Ectodermal cell (in vitro differentiated cells): ENCODE measurements around the gene MIER3.

Experiments
- H3K27ac ChIP-seq: 2 replicates; pipeline ENCODE4 v1.7.0; 2013; ENCODE audit warnings: mild to moderate bottlenecking, low read depth, low read length; ENCODE audit not compliant: insufficient read depth, poor library complexity, severe bottlenecking
- H3K27me3 ChIP-seq: 2 replicates; pipeline ENCODE4 v1.7.0; 2013; ENCODE audit warnings: mild to moderate bottlenecking, low read length; ENCODE audit not compliant: insufficient read depth, control insufficient read depth, poor library complexity, severe bottlenecking
- H3K36me3 ChIP-seq: one replicate; pipeline ENCODE4 v1.7.0; 2013; ENCODE audit warnings: low read length; ENCODE audit not compliant: control insufficient read depth, insufficient read depth
- H3K4me1 ChIP-seq: one replicate; pipeline ENCODE4 v1.7.0; 2013; ENCODE audit warnings: low read length; ENCODE audit not compliant: control insufficient read depth, insufficient read depth
- H3K4me3 ChIP-seq: 2 replicates; pipeline ENCODE4 v1.7.0; 2013; ENCODE audit warnings: low read depth, low read length, control low read depth; ENCODE audit not compliant: insufficient read depth
- H3K9me3 ChIP-seq: 2 replicates; pipeline ENCODE4 v1.7.0; 2013; ENCODE audit warnings: mild to moderate bottlenecking, low read length, moderate library complexity; ENCODE audit not compliant: control insufficient read depth
- WGBS, 2 experiments: methylation state at CpG; one replicate each; pipeline ENCODE4 v1.1.7; 2013; ENCODE audit warnings: missing lambda C conversion rate in 2 of 2; 5-methylcytosine and 5-hydroxymethylcytosine counted together

Gene MIER3

DNA sequence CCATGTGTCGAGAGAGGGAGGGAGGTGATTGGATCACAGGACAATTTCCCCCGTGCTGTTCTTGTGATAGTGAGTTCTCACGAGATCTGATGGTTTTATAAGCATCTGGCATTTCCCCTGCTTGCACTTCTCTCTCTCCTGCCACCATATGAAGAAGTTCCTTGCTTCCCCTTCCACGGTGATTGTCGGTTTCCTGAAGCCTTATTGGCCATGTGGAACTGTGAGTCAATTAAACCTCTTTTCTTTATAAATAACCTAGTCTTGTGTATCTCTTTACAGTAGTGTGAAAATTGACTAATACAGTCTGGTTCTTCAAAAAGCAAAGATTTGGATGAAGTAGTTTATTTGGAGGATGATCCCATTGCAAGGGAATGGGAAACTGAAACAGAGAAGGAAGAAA is 11.3 kb upstream of the MIER3 start:
- no peaks in the 10 kb centered on the region for H3K4me1 ChIP-seq
- H3K27ac ChIP-seq: no peak overlapping the region
- H3K27me3 ChIP-seq: no peaks in the 10 kb centered on the region
- no peak overlapping the region for H3K4me3 ChIP-seq
- WGBS, 2 experiments: 82 to 93% methylated on average over 5 of the region's 5 CpGs
- no peaks in the 10 kb centered on the region for H3K36me3 ChIP-seq
- no peaks in the 10 kb centered on the region for H3K9me3 ChIP-seq

DNA sequence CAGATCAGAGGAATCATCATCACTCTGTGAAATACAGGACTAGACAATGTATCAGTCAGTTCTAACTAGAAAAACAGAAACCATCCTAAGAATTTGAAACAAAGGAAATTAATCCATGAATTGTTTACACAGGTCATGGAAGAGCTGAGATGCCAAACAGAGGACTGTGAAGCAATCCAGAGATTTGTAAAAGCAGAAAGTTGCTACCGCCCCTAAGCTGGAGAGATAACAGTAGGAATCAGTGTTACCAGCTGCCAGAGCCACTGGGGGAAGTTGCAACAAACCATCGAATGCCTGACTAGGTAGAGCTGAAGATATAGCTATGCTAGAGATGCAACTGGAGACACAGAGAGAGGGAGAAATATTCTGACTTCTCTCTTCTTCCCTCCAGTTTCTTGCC is 10.4 kb upstream of the MIER3 start:
- Histone ChIP-seq H3K4me1 (no peaks in the 10 kb centered on the region), H3K27ac (no peak overlapping the region), H3K27me3 (no peaks in the 10 kb centered on the region), H3K9me3 (no peaks in the 10 kb centered on the region), H3K4me3 (no peak overlapping the region), H3K36me3 (no peaks in the 10 kb centered on the region)
- whole genome bisulfite sequencing, 2 experiments: 85 to 91% methylated on average over 2 of the region's 2 CpGs

DNA sequence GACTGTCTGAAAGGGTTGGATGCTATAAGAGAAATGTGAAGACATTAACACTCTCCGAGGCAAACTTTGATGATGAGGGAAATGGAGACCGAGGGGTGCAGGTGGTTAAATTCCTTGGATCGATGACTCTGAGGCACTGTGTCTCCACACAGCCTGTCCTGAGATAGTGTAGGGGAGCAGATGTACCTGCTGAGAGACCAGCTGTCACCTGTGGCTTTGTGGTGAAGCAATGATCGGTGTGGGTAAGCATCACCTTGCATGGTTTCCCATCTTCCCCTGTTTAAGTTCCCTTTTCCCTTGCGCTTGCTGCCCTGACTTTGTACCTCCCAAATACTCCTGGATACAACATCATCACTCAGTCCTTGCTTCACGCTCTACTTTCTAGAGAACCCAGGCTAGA is 9.8 kb upstream of the MIER3 start:
- H3K36me3 ChIP-seq: no peaks in the 10 kb centered on the region
- H3K27me3 ChIP-seq: no peaks in the 10 kb centered on the region
- no peaks in the 10 kb centered on the region for H3K9me3 ChIP-seq

DNA sequence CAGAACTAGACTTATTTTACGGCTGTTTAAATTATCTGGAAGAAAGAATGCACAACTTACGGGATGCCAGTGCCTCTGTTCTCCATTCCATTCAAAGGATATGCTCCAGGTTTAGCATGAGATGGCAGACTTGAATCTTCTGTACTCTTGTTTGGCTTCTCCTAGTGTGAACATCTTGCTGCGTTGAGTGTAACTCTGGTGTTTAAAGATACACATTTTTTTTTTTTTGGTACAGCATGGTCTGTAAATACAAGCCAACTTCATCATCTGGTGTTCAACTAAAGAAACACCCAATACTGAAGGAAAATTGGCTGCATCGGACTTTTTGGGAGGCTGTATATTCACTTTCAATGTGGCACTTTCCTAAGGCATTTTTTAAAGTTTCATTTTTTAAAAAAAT is 7.4 kb upstream of the MIER3 start:
- Histone ChIP-seq H3K36me3 (no peaks in the 10 kb centered on the region), H3K27me3 (no peaks in the 10 kb centered on the region), H3K9me3 (no peaks in the 10 kb centered on the region), H3K4me1 (no peaks in the 10 kb centered on the region), H3K4me3 (no peak overlapping the region), H3K27ac (no peak overlapping the region)
- 94 to 96% methylated on average over 4 of the region's 4 CpGs for WGBS, 2 experiments

More for the DNA sequence above, 9.8 kb upstream of the MIER3 start:
- 91 to 92% methylated on average over 6 of the region's 6 CpGs for WGBS, 2 experiments
- H3K27ac ChIP-seq: no peak overlapping the region
- no peak overlapping the region for H3K4me3 ChIP-seq
- H3K4me1 ChIP-seq: no peaks in the 10 kb centered on the region

DNA sequence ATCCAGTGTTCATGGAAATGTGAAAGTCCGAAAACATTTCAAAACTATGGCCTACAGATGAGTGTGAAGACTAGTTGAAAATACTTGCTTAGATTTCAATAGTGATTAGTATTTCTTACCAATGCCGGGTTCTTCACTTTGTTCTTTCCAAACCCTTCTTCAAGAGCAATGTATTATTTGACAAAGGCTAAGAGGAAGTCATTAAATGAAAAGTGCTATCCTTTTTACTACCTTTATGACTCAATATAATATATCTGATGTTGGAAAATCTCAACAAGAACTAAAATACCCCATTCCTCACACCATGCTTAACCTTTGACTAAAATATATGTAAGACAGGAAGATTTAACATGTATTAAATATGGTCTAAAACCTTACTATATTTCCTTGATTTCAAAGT is 6.7 kb upstream of the MIER3 start:
- Histone ChIP-seq H3K4me3 (no peak overlapping the region), H3K9me3 (no peaks in the 10 kb centered on the region), H3K27me3 (peaks cover 5% of the 10 kb centered on the region), H3K36me3 (no peaks in the 10 kb centered on the region), H3K4me1 (no peaks in the 10 kb centered on the region), H3K27ac (no peak overlapping the region)
- WGBS, 2 experiments: 91 to 100% methylated on average over 1 to 2 of the region's 2 CpGs

DNA sequence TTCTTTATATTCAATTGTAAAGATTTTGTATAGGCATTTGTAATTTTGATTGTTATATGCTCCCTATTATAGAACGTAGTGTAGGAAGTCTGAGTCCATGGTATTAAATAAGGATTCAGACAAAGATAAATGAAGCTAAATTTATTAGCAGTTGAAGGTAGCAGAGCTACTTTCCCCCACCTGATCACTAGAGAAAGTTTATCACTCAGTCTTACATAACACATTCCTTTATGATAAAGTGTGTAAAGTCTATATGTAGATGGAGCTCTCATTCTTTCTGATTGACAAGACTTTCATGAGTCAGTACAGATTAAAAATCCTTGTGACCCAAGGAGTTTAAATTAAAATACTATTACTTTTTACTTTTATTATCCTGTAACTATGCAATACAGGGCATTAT is 2.3 kb upstream of the MIER3 start:
- Histone ChIP-seq H3K27me3 (peaks cover 9% of the 10 kb centered on the region), H3K36me3 (no peaks in the 10 kb centered on the region), H3K4me1 (no peaks in the 10 kb centered on the region), H3K9me3 (no peaks in the 10 kb centered on the region), H3K27ac (no peak overlapping the region), H3K4me3 (no peak overlapping the region)
- 85 to 100% methylated on average over 1 of the region's 1 CpG for WGBS, 2 experiments

DNA sequence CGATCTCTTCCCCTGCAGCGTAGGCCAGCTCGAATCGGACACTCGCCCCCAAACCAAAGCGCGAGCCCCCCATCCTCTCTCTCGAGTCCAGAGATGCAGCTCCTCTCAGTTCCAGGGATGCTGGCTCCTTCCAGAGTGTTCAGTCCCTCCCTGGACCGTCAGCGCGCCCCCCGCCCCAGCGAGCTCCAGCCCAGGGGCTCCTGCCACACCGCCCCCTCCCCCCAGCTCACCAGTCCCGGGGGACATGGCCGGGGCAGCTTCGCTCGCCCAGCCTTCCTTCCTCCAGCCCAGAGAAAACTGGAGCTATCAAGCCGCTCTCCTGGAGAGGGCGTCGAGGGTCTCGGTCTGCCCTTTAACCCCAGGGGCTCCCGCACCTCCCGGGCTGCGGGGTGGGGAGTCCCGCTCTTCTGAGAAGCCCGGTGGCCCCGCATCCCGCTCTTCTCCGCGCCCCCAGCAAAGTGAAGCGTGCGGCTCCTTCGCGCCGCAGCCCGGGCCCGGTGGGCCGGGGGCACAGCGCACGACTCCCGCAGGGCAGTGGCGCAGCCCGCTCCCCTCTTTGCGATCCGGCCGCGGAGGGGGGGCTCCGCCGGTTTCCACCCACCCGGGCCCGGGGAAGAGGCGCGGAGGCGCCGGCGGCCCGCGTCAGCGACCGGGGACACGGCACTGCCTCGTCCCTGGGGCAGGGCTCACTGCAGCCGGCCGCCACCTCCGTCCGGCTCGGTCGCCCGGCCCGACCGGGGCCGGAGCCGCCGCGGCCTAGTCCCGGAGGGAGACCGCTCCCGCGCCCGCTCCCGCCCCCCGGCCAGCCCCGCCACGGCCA is 587 bp downstream of the MIER3 start:
- WGBS, 2 experiments: 0 to 1% methylated on average over 85 of the region's 85 CpGs
- peaks cover 4% of the 10 kb centered on the region for H3K36me3 ChIP-seq
- H3K9me3 ChIP-seq: no peaks in the 10 kb centered on the region
- H3K27ac ChIP-seq: peak overlapping the region; percentile 30
- no peaks in the 10 kb centered on the region for H3K4me1 ChIP-seq
- peak overlapping the region; percentile 73 for H3K4me3 ChIP-seq
- peaks cover 9% of the 10 kb centered on the region for H3K27me3 ChIP-seq

DNA sequence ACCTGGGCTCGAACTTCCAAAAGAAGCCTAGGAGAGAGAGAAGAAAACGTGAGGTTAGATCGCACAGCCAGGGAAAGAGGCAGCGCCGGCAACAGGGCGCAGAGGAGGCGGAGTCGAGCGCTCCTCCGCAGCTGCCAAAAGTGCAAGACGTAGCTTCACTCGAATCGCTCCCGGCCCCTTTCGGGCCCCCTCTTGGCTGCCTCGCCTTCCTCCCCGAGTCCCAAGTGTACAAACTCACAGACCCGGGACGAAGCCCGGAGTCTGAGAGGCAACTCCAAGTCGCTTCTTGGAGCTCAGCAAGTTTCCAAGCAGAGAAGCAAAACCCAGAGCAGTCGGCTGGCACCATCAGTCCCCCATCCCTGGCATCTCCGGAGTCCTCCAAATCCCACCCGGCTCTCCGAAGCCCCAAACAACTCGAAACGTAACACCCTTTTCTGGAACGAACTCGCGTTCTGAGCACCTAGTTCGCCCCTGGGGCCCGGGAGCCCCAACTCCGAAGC is 1.2 kb downstream of the MIER3 start:
- Histone ChIP-seq H3K4me3 (peak overlapping the region; percentile 73), H3K36me3 (peaks cover 9% of the 10 kb centered on the region), H3K4me1 (no peaks in the 10 kb centered on the region), H3K27me3 (peaks cover 9% of the 10 kb centered on the region), H3K9me3 (no peaks in the 10 kb centered on the region), H3K27ac (no peak overlapping the region)
- WGBS, 2 experiments: 1% methylated on average over 33 of the region's 33 CpGs

DNA sequence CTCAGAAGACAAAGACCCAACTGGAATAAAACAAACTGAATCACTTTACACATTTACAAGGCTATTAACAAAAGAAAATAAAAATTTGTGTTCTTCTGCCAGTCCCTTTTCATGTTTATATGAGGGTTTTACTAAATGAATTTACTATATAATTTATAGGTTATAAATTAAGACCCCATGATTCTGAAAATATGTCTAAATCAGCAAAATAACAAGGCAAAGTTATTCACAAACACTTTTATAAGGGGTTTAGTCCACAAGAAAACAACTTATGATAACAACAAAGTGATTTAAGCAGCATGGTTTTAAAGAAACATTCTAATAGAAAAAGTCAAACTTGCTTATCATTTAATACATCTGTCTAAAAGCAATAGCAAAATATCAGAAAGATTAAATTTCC is 4.9 kb downstream of the MIER3 start:
- H3K4me1 ChIP-seq: no peaks in the 10 kb centered on the region
- no peaks in the 10 kb centered on the region for H3K27me3 ChIP-seq
- H3K9me3 ChIP-seq: no peaks in the 10 kb centered on the region
- peaks cover 9% of the 10 kb centered on the region for H3K36me3 ChIP-seq
- no peak overlapping the region for H3K27ac ChIP-seq
- H3K4me3 ChIP-seq: no peak overlapping the region

DNA sequence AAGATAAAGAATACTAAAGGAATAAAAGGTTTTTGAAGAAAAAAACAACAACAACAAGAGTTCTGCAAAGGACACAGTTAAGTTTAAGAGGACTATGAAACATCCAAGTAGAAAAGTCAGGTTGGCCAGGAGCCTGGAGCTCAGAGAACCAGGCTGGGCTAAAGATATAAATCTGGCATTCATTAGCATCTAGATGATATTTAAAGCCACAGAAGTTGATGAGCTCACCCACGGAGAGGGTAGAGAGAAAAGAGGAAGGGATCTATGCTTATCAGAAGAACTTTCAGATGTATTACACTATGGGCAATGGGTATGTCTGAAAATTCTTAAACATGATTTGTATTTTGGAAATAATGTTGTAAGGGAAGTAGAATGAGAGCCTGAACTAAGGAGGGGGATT is 9.9 kb downstream of the MIER3 start:
- no peaks in the 10 kb centered on the region for H3K27me3 ChIP-seq
- no peak overlapping the region for H3K4me3 ChIP-seq
- 95% methylated on average over 1 of the region's 1 CpG for WGBS, 2 experiments
- H3K36me3 ChIP-seq: peaks cover 39% of the 10 kb centered on the region
- no peak overlapping the region for H3K27ac ChIP-seq
- no peaks in the 10 kb centered on the region for H3K4me1 ChIP-seq
- no peaks in the 10 kb centered on the region for H3K9me3 ChIP-seq
